Suppressor macrophage (primary cell): ENCODE measurements around the gene SH3BP2.

Source experiments
- DNase-seq, 4 experiments: peaks; one replicate each; pipeline ENCODE4 v3.0.0-alpha.2; 2020 to 2022

SH3BP2 gene

GRCh38 chr4:2790583-2791517 is 2.0 kb upstream of the SH3BP2 start:
- DNase-seq = peak; percentile 84 to 90 (median 88)

- DNase-seq = peak in 3 of 4 experiments; percentile 57 to 67 (median 63)
These were observed 1.1 kb upstream of the SH3BP2 start for GRCh38 chr4:2791518-2792395.

GRCh38 chr4:2792396-2792710 is 532 bp upstream of the SH3BP2 start:
- DNase-seq = peak in 1 of 4 experiments; percentile 9

GRCh38 chr4:2793586-2794485 is 951 bp downstream of the SH3BP2 start:
- DNase-seq = peak; percentile 86 to 93 (median 92)

GRCh38 chr4:2794486-2795299 is 1.8 kb downstream of the SH3BP2 start:
- DNase-seq = peak; percentile 86 to 93 (median 91)

- DNase-seq = no peak
These were observed 2.5 kb downstream of the SH3BP2 start for GRCh38 chr4:2795300-2795892.

- peak in 1 of 4 experiments; percentile 43 for DNase-seq
These were observed 3.3 kb downstream of the SH3BP2 start for GRCh38 chr4:2795893-2796848.

GRCh38 chr4:2796849-2797544 is 4.1 kb downstream of the SH3BP2 start:
- peak in 1 of 4 experiments; percentile 2 for DNase-seq

GRCh38 chr4:2797545-2798305 is 4.8 kb downstream of the SH3BP2 start:
- DNase-seq = peak in 2 of 4 experiments; percentile 36 to 48

GRCh38 chr4:2798399-2799223 is 5.7 kb downstream of the SH3BP2 start:
- DNase-seq = peak; percentile 91 to 97 (median 94)

GRCh38 chr4:2799224-2799911 is 6.5 kb downstream of the SH3BP2 start:
- peak; percentile 68 to 84 (median 82) for DNase-seq

- peak in 3 of 4 experiments; percentile 60 to 73 (median 64) for DNase-seq
These were observed 7.2 kb downstream of the SH3BP2 start for GRCh38 chr4:2799971-2800690.

GRCh38 chr4:2800691-2801596 is 8.1 kb downstream of the SH3BP2 start:
- peak; percentile 95 to 98 (median 97) for DNase-seq
